Measurements from ENCODE around the gene ZNF804B.

Gene ZNF804B

GRCh38 chr7:89316584-89317251, 557.2 kb downstream of the ZNF804B start:
- DNase-seq, result no peak

DNA sequence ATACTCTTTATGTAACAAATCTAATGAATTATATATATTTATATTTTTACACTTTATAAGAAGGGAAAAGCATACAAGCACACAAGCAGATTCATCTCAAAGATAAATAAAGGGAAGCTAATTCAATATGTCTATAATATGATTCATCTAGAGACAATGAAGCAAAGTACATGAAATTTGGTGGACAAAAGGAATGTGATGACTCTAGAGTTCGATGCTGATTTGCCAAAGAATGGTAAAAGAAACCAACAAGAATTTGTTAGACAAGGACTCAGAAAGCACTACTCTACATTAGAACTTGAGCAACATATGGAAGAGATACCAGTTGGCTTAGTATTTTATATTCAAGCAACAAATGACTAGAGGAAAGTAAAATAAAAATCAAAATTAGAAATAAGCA, 572.5 kb downstream of the ZNF804B start:
- DNase-seq, result no peak

DNA sequence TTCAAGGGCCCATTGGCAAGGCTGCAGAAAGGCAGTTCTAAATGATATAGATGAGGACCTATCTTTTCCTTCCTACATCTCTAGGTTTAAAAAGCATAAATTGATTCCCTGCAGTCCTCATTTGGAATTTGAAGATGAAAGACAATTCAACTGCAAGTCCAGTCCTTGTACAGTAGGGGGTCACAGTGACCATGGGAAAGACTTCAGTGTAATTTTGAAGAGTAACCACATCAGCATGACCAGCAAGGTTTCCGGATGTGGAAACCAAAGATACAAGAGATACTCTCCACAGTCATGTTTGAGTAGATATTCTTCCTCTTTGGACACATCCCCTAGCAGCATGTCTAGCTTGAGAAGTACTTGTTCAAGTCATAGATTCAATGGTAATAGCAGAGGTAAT, 575.3 kb downstream of the ZNF804B start:
- DNase-seq, result no peak

DNA sequence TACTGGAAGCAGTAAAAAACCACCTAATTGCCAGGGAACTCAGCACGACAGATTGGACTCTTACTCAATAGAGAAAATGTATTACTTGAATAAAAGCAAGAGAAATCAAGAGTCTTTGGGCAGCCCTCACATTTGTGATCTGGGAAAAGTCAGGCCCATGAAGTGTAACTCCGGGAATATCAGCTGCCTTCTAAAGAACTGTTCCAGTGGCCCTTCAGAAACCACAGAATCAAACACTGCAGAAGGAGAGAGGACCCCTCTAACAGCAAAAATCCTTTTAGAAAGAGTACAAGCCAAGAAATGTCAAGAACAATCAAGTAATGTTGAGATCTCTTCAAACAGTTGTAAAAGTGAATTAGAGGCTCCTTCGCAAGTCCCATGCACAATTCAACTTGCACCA, 576.0 kb downstream of the ZNF804B start:
- no peak for DNase-seq

DNA sequence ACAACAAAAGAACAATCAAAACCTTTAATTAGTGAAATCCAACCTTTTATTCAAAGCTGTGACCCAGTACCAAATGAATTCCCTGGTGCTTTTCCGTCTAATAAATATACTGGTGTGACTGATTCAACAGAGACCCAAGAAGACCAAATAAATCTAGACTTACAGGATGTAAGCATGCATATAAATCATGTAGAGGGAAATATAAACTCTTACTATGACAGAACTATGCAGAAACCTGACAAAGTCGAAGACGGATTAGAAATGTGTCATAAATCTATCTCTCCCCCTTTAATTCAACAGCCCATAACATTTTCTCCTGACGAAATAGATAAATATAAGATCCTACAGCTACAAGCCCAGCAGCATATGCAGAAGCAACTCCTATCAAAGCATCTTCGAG, 576.6 kb downstream of the ZNF804B start:
- no peak for DNase-seq

DNA sequence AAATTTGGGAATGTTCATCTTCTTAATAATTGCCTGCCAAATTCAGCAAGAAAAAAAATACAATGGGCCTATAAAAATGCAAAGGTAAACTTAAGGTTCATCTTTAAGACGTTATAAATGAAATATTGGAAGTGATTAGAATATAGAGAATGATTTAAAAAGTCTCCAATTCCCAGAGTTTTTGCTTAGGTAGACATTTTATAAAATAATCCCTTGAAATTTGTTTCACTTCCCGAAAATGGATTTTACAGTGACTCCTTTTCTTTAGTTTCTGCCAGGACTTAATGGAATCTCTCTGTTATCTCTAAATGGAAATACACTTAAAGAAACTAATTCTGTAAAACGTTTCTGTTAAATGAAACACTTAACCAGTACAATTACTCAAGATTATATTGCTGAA, 580.2 kb downstream of the ZNF804B start:
- no peak for DNase-seq

GRCh38 chr7:89357121-89357520, 597.6 kb downstream of the ZNF804B start:
- no peak for DNase-seq

GRCh38 chr7:89377219-89377618, 617.7 kb downstream of the ZNF804B start:
- DNase-seq, result no peak

- no peak for DNase-seq
Observed at GRCh38 chr7:89385411-89385810, 625.9 kb downstream of the ZNF804B start.

All from activated CD8-positive, alpha-beta memory T cell treated with anti-CD3 and anti-CD28 coated beads, Interleukin-2, amount 50 U/mL, for 4 hours (primary cell).